Fibroblast of mammary gland (primary cell): ENCODE measurements around the gene DOCK2.

ENCODE experiments used
- DNase-seq: peaks from one replicate; pipeline ENCODE4 v3.0.0-alpha.2; 2010; ENCODE audit warnings: low read depth
- H3K4me3 ChIP-seq: 2 replicates; pipeline ENCODE4 v1.5.1; 2011; ENCODE audit warnings: low read depth, mild to moderate bottlenecking, low read length, moderate library complexity; ENCODE audit not compliant: control insufficient read depth
- CTCF ChIP-seq: conservative IDR thresholded peaks from 2 replicates; pipeline ENCODE4 v1.5.1; 2011; ENCODE audit warnings: low read depth, low read length, inconsistent platforms; ENCODE audit not compliant: control insufficient read depth, insufficient read depth

The DOCK2 gene

DNA sequence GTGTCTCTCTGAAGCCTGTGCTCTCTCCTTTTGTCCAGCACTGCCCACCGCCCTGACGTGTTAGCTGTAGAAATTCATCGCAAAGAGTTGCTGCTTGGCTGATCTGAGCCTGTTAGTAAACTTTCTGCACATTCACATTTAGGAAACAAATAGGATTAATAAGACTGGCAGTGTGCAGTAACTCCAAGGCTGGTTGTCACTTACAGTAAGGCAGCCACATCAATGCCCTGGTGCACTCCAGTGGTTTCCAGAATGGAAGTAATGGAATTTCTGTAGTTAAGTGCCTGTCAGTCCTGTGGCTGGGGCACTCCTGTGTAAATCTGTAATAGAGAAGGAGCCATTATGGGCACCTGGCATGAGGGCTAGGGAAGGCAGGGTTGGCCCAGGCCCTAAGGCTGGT is 70.6 kb downstream of the DOCK2 start:
- DNase-seq = no peak
- no peak for TF ChIP-seq CTCF
- H3K4me3 ChIP-seq = no peak overlapping the region

DNA sequence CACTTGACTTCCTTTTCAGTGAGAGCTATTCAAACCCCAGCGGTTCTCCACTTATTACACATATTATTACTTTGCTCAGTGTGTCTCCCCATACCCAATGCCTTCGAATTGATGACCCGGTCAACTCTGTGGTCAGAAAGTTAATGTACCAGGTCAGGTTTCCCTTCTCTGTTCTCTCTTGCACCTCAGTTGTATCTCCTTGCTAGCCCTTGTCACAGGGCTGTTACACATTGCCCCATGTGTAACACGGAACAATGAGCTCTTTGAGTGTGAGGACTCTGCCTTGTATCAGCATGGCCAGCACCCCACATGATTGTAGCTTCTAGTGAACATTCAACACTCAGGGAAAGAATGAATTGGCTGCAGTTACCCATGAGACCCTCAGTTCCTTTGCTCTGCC is 73.6 kb downstream of the DOCK2 start:
- DNase-seq = no peak
- no peak for TF ChIP-seq CTCF
- H3K4me3 ChIP-seq = no peak overlapping the region

DNA sequence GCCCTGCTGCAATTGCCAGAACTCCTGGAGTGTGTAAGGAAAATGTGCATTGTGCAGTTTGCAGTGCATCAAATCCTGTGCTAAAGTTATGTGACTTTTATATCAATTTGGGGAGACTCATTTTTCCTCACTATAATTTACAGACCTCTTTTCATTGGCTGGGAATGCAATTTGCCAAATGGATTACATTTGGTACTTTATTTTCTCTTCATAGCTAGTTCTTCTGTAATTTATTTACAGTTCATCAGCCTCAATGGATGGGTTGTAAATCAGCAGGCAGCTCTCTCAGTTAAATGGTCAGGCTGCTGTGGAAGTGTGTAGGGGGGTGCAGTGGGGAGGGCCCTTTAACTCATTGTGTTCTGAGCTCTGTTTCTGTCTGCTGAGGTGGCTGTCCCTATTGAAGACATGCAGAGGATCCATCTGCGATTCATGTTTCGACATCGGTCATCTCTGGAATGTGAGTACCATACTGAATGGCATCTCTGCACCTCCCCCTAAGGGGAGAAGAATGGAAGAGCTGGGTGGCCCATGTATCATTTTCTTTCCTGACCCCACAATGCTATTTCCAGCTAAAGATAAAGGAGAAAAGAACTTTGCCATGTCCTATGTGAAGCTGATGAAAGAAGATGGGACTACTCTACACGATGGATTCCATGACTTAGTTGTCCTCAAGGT is 74.6 kb downstream of the DOCK2 start:
- H3K4me3 ChIP-seq = no peak overlapping the region
- no peak for TF ChIP-seq CTCF
- DNase-seq = no peak

DNA sequence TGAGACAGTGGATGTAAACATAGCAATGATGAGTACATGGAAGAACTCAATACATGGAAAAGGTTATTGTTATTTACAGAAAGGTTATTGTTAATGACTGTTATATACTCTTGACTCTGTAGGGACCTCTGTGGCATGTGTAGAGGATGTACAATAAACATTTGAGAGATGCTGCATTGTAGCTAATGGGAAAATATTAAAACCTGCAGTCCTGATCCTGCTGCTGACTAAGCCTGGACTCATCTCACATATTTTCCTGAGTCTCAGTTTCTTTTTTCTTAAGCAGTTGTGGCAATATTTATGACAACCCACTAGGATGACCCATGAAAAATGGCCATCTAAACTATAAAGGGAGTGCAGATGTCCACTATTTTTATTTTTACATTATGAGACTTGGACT is 75.4 kb downstream of the DOCK2 start:
- TF ChIP-seq CTCF = no peak
- H3K4me3 ChIP-seq = no peak overlapping the region
- no peak for DNase-seq

GRCh38 chr5:169716287-169716686 is 79.2 kb downstream of the DOCK2 start:
- DNase-seq = peak; percentile 78
- no peak for TF ChIP-seq CTCF
- no peak overlapping the region for H3K4me3 ChIP-seq

DNA sequence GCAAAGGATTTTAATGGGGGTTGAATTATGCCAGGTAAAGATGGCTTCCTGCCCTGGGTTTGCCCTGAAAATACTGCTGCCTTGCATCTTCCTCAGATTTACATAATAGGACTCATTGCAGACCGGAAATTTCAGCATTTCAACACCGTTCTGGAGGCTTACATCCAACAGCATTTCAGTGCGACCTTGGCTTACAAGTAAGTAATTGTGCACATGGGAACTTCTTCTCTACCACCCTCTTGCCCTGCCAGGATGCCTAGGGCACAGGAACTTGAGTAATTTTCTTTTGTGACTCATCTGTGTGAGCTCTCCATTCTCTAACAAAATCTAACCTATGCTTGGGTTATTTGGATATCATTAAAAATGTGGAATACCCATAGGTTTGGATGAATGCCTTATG is 80.2 kb downstream of the DOCK2 start:
- no peak overlapping the region for H3K4me3 ChIP-seq
- no peak for TF ChIP-seq CTCF
- no peak for DNase-seq
